GM15510 (cell line): ENCODE data around the gene RTP2.

Experiments
- POLR2A ChIP-seq: IDR thresholded peaks from 3 replicates; pipeline ENCODE4 v1.6.1; 2011; ENCODE audit warnings: borderline replicate concordance; ENCODE audit not compliant: insufficient read length; ENCODE audit errors: extremely low read depth

Gene RTP2

GRCh38 chr3:187700249-187700648 lies 2.1 kb downstream of the RTP2 start:
- TF ChIP-seq POLR2A, result no peak

GRCh38 chr3:187698499-187699399 lies 3.6 kb downstream of the RTP2 start:
- no peak for TF ChIP-seq POLR2A

GRCh38 chr3:187696021-187696420 lies 6.3 kb downstream of the RTP2 start:
- no peak for TF ChIP-seq POLR2A

GRCh38 chr3:187695449-187695848 lies 6.9 kb downstream of the RTP2 start:
- TF ChIP-seq POLR2A, result no peak

- no peak for TF ChIP-seq POLR2A
These were observed 7.6 kb downstream of the RTP2 start for GRCh38 chr3:187694801-187695200.

GRCh38 chr3:187693431-187693830 lies 8.9 kb downstream of the RTP2 start:
- no peak for TF ChIP-seq POLR2A

GRCh38 chr3:187689984-187690383 lies 12.4 kb downstream of the RTP2 start:
- TF ChIP-seq POLR2A, result no peak

- TF ChIP-seq POLR2A, result no peak
These were observed 15.6 kb downstream of the RTP2 start for GRCh38 chr3:187686621-187687273.

- no peak for TF ChIP-seq POLR2A
These were observed 16.4 kb downstream of the RTP2 start for GRCh38 chr3:187685948-187686347.

- no peak for TF ChIP-seq POLR2A
These were observed 17.5 kb downstream of the RTP2 start for GRCh38 chr3:187684880-187685279.

GRCh38 chr3:187684444-187684843 lies 17.9 kb downstream of the RTP2 start:
- TF ChIP-seq POLR2A, result no peak

- no peak for TF ChIP-seq POLR2A
These were observed 22.5 kb downstream of the RTP2 start for GRCh38 chr3:187679638-187680396.

GRCh38 chr3:187678726-187679268 lies 23.6 kb downstream of the RTP2 start:
- no peak for TF ChIP-seq POLR2A

- TF ChIP-seq POLR2A, result no peak
These were observed 24.8 kb downstream of the RTP2 start for GRCh38 chr3:187677604-187678003.

GRCh38 chr3:187673012-187673411 lies 29.3 kb downstream of the RTP2 start:
- TF ChIP-seq POLR2A, result no peak
